ENCODE measurements around the gene INCA1. TPM values are rescaled to one million over a fixed set of nuclear protein-coding genes. Genes with fewer than 3 reads are reported as not detected.
A peak's percentile ranks its signal among the peaks of the same experiment; 100 is the strongest.

INCA1 gene
- total RNA-seq, 1 experiment from 2014 or later: 0.34 TPM

DNA sequence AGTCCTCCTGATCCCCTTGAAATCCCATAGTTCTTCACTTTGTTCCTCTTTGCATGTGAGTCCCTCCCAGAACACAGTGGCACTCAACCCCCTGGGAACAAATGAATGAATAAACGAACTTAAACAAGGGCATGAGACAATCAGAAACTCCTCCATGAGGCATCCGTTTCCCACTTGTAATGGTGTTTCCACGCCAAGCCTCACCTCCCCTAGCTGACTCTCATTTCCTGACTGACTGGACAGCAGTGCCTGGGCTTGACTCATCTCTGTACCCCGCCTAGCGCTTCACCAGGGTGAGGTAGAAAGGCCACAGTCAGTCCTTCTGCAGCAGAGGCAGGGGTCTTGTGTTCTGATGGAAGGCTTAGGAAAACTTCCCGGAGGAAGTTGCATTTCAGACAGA lies 14.6 kb upstream of the INCA1 start:
- peak; percentile 31 for DNase-seq (ENCODE audit: low read depth)

- no peak for DNase-seq (ENCODE audit: low read depth)
Measured at GRCh38 chr17:5003214-5003867, 6.0 kb upstream of the INCA1 start.

GRCh38 chr17:5002121-5002788 lies 4.9 kb upstream of the INCA1 start:
- DNase-seq (ENCODE audit: low read depth): no peak

DNA sequence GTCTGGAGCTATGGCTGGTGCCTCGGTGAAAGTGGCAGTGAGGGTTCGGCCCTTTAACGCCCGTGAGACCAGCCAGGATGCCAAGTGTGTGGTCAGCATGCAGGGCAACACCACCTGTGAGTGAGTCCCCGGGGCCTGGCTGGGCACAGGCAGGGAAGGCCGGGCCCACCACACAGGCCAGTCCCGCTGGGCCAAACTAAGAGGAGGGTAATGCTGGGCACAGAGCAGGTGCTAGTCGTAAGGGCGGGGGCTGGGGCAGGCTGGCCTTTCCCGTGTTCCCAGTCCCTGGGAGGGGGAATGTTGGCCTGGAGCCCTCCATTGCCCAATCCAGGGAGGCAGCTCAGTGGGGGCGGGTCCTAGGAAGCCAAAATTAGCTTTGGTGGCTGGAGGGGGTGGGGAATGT lies 2.9 kb upstream of the INCA1 start:
- peak; percentile 54 for DNase-seq (ENCODE audit: low read depth)

GRCh38 chr17:4999430-5000093 lies 2.2 kb upstream of the INCA1 start:
- DNase-seq (ENCODE audit: low read depth): no peak

DNA sequence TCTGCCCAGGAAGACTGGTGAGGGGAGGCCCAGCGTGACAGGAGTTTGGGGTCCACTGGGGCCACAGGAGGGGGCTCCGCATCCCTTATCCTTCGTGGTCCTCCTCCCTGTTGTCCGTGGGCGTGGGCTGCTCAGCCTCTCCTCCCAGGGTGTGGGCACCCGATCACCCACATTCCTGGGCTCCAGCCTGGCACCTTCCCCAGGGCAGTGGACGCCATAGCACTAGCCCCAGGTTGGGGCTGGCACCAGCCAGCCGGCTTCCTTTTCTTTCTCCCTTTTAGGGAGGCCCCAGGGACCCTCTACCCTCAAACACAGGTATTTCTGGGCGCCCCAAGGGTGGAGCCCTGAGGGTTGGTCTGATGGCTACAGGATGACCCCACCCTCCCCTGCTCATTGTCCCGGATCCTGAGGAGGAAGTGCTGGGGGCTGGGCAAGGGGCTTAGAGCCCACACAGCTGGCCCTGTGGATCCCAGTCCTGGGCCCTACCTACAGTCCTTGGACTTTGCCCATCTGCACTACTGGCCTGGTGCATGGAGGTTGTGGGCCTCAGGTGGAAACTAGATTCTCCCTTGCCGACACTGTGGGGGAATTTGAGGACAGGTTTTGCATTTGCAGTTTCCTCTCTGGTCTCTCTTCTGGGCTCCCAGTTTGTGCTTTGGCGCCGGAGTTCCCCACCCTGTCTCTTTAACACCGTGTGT lies 1.6 kb upstream of the INCA1 start:
- DNase-seq (ENCODE audit: low read depth): no peak

DNA sequence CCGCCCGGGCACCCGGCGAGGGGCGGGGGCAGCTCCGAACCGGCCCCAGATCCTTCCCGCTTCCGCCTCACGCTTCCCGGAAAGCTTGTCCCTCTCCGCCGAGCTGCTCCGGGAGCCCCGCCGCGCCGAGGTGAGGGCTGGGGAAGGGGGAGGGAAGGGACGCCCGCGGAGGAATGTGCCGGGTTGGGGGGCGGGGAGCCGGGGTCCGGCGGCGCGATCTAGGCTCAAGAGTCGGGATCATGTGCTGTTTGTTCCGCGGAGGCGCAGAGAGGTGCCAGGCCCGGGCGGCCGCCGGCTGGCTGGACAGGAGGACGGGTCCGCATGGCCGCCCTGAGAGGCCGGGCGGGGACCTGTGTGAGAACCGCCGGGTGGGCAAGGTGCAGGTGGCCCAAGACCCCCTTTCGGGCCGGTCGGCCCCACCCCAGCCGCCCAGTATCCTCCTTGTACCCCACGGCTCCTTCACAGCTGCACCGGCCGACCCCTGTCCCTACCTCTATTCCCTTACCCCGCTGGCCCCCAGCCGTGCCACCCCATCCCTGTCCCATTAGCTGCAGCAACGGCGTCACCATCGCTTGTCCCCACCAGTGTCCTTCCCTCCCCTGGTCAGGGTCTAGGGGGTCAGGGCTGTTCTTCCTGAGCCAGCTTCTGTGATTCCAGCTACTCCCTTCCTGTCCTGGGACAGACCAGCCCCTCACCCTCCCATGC lies 857 bp upstream of the INCA1 start:
- DNase-seq (ENCODE audit: low read depth): no peak

DNA sequence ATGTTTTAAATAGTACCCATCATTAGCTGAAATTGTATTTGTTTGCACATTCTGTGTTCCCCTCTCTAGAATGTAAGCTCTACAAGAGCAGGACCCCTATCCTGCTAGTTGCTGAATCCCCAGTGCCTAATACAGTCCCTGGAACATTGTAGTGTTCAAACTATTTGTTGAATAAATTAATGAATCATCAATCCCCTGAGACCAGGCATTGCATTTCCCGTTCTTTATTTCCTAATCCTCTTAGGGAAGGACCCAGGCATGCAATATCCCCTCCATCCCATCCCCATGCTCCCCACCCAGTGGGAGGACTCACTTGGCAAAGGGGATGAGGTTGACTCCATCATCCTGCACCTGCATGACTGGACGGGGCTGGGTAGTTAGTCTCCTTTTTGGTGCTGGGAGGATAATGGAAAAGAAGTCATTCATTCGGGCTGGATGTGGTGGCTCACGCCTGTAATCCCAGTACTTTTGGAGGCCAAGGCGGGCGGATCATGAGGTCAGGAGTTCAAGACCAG lies 3.2 kb downstream of the INCA1 start:
- DNase-seq (ENCODE audit: low read depth): no peak

DNA sequence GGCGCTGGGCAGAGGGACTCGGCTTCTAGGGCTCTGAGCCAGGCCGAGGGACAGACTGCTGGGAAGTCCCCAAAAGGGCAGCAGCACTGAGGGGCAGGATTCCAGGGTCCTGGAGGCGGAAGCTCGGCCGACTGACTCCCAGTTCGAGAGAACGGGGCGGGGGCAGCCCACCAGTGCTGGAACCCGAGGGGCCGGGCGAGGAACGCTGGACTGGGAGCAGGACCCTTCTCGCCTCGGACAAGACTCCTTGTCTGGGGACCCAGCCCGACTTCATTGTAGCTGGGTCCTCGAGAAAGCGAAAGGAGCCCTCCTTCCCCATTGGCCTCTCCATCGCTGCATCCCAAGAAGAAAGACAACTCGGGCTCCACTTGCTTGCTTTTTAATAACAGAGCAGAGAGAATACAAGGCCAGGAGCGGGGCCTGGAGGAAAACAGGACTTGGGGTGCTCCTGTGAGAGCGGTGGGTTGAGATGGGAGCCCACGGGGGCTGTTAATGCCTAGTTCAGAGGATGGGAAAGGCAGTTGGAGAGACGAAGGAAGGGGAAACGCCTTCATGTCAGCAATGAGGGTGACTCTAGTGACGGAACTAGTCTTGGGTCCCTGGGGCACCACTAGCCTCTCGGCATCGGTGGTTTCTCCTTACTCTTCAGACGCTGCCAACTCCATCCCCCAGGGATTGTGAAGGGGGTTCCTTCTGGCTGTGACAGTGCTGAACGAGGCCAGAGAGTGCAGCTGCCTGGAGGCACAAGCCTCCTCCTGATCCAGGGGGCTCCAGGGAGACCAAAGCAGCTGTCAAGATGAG lies 9.4 kb downstream of the INCA1 start:
- DNase-seq (ENCODE audit: low read depth): peak; percentile 38

DNA sequence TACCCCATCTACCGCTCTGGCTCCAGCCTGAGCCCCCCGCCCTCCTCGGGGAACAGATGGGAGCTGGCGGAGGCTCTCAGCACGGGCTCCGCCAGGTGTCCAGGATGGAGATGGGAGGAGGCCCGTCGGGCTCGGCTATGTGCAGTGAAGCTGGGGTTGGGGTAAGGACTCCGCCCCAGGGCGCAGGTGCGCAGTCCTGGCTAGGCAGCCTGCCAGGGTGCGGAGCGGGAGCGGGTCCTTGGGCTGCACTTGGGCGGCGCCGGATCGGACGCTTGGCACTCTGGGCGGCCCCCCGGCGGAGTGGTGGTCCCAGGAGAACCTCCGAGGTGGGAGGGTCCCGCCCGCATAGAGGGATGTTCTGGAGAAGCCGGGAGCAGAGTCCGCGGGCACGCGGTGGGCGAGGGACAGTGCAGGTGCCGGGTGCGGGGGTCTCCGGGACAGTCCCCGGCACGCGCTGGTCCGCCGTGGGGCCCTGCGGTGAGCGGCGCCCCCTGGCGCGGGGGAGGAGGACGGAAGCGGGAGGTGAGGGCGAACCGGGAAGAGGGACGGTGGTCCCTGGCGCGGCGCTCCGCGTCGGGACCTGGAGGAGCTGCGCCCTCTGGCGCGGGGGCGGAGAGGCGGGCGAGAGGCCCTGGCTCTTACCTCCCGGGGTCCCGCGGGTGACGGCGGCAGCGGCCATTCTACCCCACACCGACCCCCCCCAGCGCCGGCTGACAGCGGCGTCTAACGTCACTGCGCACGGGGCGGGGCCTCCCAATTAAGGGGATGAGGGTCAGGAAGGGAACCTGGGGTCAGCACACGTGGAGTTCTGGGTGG lies 10.2 kb downstream of the INCA1 start, which contains the start of gene CAMTA2:
CAMTA2 (minus strand) TSS at position 725 of the 816 bp plus-strand sequence. CDS start 1,453 bp downstream, outside the sequence.
- DNase-seq (ENCODE audit: low read depth): peak; percentile 66

GRCh38 chr17:4986403-4986802 lies 10.9 kb downstream of the INCA1 start:
- no peak for DNase-seq (ENCODE audit: low read depth)

DNA sequence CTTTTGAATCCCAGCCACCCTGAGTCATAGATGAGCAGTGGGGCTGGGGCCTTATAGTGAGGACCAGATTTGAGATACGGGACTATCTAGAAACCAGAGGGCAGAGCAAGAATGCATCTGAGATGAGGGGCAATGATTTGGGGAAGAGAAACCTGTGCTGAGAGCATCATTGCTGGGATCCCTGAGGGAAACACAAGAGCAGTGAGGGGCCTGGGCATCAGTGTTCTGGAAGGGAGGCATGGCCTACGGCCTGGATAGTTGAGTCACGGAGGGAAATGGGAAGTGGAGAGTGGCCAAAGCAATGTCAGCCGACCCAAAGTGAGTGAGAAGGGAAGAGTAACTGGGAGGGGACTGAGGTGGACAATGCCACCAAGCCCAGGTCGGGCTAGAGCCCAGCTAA lies 15.0 kb downstream of the INCA1 start:
- no peak for DNase-seq (ENCODE audit: low read depth)

GRCh38 chr17:4980644-4981216 lies 16.6 kb downstream of the INCA1 start:
- peak; percentile 53 for DNase-seq (ENCODE audit: low read depth)

GRCh38 chr17:4978726-4979125 lies 18.6 kb downstream of the INCA1 start:
- no peak for DNase-seq (ENCODE audit: low read depth)

DNA sequence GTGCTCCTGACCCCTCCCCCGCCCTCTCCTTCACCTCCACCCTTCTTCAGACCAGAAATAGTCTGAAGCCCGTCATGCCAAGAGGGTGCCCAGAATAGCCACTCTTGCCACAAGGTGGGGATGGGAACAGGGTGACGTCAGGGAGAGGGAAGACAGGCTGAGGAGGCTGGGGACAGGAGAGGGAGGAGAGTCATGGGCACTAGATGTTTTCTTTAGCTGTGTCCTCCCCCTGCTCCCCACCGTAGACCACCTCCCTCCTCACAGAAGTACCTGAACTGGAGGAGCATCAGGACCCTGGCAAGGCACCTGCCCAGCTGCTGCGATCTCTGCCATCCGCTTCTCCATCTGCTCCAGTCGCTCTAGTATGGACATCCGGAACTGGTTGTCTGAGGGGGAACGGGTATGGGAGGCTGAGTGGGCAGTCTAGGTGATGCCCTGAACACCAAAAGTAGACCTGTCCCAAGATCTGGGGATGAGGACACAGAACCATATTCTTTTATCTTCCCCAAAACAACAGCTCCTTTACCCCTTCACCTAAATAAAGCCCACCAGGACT lies 23.1 kb downstream of the INCA1 start:
- no peak for DNase-seq (ENCODE audit: low read depth)

DNA sequence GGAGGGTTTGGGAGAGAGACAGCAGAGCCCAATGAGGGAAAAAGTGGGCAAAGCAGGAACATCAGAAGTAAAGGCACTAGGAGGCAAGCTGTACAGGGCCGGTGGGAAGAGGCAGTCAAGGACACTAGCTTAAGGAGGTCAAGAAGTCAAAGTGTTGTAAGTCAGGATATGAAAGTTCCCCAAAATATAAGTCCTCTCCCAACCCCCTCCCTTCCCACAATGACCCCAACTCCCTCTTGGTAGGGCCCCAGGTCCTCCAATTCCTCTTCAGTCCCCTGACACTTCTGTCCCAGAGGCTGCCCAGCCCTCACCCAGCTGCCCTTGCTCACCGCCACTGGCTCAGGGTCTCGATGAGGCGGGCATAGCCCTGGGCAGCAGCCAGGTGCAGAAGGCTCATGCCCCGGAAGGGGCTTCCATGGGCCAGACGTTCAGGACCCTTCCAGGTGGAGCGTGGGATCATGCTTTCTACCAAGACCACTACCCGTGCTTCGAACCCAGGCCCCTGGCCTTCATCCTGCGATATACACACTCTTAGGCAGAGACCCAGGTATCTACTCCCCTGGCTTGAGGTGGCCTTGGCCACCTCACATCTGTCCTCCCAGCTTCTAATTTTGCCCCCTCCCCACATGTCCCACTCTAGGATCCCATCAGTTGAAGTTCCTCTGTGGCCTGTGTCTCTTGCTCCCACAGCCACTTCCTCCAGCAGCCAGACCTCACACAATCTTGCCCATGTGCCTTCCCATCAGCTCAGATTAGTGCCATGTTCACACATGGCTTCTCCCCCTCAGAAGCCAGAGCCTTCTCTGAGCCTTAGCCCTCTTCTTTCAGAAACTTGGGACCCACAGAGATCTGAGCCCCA lies 23.8 kb downstream of the INCA1 start:
- no peak for DNase-seq (ENCODE audit: low read depth)

DNA sequence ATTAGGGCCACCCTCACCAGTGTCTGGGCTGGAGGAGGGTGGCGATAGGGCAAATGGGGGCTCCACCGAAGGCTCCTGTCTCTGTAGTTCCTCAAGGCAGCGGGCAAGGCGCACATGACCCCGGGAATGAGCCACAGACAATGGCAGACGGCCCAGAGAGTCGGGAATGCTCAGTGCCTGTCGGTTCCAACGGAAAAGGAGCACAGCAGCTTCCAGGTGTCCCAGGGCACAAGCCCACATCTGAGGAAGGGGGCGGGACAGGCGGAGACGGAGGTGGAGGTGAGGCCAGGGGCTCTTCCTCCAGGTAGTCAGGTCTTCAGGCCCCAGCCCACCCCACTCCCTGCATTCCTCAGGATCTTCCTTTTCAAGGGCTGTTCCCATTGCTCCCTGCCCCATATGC lies 24.6 kb downstream of the INCA1 start:
- no peak for DNase-seq (ENCODE audit: low read depth)

DNA sequence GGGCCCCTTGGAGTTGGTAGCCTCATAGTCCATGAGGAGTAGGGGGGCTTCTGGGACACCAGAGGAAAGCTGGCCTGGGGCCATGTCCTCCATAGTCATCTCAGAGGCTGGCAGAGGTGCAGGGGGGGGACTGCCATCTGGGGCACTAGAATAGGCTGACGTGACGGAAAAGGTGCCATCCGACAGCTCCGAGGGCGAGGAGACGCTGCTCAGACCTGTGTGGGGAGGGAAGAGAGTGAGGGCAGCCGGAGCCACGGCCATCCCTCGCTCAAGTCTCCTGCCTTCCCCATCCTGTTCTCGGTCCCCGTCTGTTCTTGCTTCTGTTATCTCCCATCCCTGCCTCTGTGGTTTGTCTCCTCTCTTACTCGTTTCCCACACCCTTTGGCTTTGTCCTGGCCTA lies 25.0 kb downstream of the INCA1 start:
- no peak for DNase-seq (ENCODE audit: low read depth)

Measured in LHCN-M2 (cell line).